CMK (cell line): ENCODE results near the gene EEF1AKMT3.

Experiments
- DNase-seq: peaks from one replicate; pipeline ENCODE4 v3.0.0-alpha.2; 2010; ENCODE audit warnings: low read depth

Gene EEF1AKMT3

DNA sequence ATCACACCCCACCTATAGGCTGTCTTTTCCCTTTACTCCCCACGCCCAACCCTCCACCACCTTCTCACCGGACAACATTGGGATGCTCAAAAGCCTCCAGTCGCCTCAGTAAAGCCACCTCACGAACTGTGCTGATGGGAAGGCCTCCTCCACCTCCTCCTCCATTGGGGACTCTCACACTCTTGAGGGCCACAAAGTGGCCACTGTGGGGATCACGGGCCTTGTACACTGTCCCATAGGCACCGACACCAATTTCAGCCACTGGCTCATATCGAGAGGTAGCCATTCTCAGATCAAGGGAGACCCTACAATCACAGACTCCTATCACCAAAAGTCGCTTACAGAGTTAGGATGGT is 21.0 kb upstream of the EEF1AKMT3 start:
- DNase-seq: no peak

GRCh38 chr12:57751788-57752667 is 20.4 kb upstream of the EEF1AKMT3 start, which contains the start of gene CDK4:
Gene CDK4, minus strand, starts transcription at chr12:57752310. Its CDS starts 593 bp downstream, at chr12:57751717.
- DNase-seq: peak; percentile 99

GRCh38 chr12:57752668-57753000 is 19.8 kb upstream of the EEF1AKMT3 start:
- no peak for DNase-seq

GRCh38 chr12:57753756-57754337 is 18.6 kb upstream of the EEF1AKMT3 start:
- DNase-seq: no peak

DNA sequence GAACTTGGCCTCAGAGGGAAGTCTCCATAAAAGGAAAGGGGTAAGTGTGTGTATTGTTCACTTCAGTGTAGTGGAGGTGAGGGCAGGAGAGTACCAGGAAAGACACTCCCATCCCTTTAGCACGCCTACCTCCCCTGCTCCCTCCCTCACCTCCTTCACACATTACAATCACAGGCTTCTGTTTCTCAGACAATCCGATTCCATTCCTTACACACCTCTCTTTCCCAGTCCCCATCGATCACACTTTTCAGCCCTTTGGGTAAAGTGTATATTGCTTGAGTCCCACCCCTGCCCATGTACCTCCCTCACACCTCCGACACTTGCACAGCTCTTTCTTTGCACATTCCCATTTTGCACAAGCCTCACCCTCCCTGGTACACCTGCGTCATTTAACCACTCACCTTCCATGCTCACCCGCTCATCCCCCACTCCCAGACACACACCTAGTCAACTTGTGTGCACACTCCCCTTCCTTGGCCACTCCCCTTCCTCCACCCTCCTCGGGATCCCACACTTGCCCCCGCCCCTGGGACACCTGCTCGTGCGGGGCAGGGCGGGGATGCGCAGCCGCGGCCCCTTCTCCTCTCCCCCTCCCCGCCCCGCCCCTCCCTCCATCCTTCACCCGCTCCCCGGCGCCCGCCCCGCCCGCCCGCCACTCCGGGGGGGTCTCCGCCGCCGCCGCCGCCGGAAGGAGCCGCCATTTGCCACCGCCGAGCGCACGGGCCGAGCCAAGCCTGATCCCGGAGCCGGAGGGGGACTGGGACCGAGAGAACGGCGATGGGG is 17.8 kb upstream of the EEF1AKMT3 start, which contains the start of gene MARCHF9:
Gene MARCHF9, plus strand, starts transcription at position 693 of the 783 bp plus-strand sequence. CDS start 426 bp downstream, outside the sequence.
- peak; percentile 49 for DNase-seq

DNA sequence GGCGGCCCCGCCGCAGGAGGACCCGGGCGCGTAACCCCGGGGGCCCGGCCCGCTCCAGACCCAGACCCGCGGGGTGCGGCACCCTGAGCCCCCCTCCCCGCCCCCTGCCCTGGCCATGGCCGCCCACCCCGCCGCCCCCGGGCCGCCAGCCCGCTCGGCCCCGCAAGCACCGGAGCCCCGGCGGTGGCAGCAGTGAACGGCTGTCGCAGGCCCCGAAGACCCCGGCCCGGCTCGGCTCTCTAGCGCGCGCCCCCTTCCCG is 17.3 kb upstream of the EEF1AKMT3 start:
- DNase-seq: no peak

DNA sequence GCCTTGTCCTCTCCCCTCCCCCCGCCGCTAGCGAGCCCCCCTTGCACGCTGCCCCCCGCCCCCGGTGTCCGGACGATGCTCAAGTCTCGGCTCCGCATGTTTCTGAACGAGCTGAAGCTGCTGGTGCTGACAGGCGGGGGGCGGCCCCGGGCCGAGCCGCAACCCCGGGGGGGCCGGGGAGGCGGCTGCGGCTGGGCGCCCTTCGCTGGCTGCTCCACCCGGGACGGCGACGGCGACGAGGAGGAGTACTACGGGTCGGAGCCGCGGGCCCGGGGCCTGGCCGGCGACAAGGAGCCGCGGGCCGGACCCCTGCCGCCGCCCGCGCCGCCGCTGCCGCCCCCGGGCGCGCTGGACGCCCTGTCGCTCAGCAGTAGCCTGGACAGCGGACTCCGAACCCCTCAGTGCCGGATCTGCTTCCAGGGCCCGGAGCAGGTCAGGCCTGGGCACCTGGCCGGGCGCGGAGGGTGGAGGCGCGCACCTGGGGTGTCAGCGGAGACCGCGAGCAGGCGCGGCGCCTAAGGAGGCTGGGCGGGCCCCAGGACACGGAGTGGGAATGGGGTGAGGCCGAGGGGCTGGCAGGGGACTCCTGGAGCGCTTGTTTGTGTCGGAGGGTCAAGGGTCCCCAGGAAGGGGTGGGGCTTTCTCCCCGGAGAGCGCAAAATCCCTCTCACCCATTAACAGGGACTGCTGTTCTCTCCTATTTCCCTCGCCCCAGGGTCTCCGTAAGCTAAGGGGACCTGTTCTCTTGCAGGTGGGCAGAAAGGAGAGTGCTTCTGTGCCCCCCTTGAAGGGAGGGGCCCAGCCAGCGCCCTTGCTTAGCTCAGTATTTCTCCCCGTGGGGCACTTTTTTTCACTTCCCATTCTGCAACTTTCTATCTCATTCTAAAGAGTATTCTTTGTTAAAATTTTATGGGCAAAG is 16.7 kb upstream of the EEF1AKMT3 start:
- no peak for DNase-seq

DNA sequence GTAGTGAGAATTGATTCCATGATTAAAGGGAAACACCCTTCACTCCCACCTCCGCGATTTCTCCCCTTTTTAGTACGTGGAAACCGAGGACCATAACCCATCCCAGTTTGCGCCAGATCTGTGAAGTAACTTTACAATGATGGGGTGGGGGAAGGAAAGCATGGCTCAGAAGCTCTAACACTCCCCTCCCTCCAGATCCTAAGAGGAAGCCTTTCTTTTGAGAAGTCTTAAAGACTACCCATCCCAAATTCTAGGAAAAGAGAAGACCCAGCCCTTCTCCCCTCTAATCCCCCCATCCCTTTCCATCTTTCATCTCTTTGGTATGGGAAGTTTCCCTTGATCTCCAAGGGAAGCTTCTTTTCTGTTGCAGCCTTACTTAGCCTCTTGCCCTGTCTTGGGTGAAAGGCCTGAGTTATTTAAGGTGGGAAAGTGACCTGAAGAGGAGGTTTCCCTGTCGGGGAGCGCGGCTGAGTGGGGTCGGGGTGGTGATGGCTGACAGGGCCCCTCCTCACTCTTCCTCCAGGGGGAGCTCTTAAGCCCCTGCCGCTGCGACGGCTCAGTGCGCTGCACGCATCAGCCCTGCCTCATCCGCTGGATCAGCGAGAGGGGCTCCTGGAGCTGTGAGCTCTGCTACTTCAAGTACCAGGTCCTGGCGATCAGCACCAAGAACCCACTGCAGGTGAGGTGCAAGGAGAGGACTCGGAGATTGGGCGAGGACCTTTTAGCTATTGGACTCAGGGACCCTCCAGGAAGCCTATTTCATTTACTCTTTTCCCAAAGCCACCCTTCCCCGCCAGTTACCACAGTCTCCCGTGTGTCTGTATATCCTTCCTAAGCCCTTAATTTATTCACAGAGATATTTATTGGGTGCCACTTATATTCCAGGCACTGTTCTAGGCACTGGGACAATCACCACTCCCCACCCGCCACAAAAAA is 15.7 kb upstream of the EEF1AKMT3 start:
- no peak for DNase-seq

GRCh38 chr12:57757771-57758170 is 14.6 kb upstream of the EEF1AKMT3 start:
- DNase-seq: no peak

DNA sequence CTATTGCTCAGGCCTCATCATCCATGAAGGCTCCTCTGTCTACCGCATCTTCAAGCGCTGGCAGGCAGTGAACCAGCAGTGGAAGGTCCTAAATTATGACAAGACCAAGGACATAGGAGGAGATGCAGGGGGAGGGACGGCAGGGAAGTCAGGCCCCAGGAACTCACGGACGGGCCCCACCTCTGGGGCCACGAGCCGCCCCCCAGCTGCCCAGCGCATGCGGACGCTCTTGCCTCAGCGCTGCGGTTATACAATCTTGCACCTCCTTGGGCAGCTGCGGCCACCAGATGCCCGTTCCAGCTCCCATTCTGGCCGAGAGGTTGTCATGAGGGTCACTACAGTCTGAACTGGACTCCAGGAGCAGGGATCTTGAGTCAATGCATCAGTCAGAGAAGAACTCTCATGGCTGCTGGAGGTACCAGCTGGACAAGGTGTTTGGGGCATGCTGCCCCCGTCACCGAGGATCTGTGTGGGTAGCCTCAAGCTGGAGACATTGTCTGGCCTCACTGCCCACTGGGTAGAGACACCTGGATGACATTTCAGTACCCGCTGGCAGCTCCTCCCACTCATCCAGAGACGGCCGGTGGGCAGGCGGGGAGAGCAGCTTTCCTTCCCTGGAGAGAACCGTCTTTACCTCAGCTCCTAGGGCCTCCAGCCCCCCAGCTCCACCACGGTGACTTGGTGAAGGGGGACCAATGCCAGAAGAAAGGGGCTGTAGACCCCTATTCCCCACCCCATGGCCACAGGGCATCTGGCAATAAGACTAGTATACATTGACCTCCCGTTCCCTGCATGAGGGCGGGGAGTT is 13.7 kb upstream of the EEF1AKMT3 start:
- no peak for DNase-seq

GRCh38 chr12:57759360-57759980 is 12.9 kb upstream of the EEF1AKMT3 start:
- DNase-seq: no peak

GRCh38 chr12:57760347-57760982 is 11.9 kb upstream of the EEF1AKMT3 start:
- DNase-seq: no peak

GRCh38 chr12:57761391-57761998 is 10.9 kb upstream of the EEF1AKMT3 start:
- DNase-seq: no peak

GRCh38 chr12:57762463-57762862 is 10.0 kb upstream of the EEF1AKMT3 start:
- no peak for DNase-seq

DNA sequence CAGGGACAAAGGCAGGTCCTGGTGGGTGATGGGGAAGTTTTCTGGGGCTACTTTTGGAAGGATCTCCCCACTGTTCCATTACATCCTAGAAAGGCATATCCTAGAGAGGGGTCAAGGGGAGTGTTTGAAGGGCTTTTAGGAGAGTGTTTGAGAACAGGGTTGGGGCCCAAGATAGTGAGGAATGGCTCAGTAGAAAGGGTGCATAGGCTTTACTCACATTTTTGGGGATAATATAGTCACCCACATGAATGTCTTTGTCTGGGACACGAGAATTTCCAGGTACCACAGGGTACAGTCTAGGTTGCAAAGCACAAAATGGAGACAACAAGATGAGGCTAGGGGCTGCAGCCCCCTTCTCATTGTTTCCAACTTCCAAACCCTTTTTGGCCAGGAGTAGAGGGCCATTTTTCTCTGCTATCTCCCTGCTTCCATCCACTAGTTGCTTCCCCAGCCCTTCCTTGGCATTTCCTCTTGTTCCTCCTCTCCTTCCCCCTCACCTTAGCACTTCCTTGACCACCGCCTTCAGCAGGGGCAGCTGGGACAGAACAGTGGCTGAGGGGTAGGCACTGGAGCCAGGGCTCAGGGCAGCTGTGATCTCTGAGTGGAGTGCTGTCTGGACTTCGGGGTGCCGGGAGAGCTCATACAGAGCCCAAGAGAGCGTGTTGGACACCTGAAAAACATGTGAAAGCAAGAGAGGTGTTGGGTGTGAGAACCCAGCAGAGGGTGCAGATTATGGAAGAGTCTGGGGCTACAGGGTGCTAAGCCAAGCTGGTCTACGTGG is 8.3 kb upstream of the EEF1AKMT3 start:
- no peak for DNase-seq

DNA sequence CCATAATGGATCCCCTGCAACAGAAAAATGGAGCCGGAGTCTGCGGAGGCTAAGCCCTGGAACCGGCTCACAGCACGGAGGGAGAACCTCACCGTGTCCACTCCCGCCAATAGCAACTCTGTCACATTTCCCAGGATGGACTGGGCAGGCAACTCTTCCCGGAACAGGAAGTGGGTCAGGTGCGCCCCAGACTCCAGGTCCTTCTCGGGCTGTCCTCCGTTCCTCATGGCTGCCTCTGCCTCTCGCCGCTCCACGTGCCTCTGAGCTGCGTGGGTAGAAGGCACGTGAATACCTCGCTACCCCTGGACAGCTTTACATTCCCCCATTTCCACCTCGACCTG is 7.8 kb upstream of the EEF1AKMT3 start:
- DNase-seq: no peak

GRCh38 chr12:57765003-57765697 is 7.3 kb upstream of the EEF1AKMT3 start:
- no peak for DNase-seq
